Mesodermal cell (in vitro differentiated cells): ENCODE results near the gene CRYBG1.
"Not testable (repeated sequence)": the region's sequence is repeated elsewhere in the genome, so short reads cannot be mapped to it uniquely, and the experiment has no call there.

ENCODE experiments used
- H3K27ac ChIP-seq: 2 replicates; pipeline ENCODE4 v1.7.0; 2013; ENCODE audit warnings: mild to moderate bottlenecking, low read depth, low read length, moderate library complexity; ENCODE audit not compliant: severe bottlenecking
- H3K36me3 ChIP-seq: 2 replicates; pipeline ENCODE4 v1.7.1; 2013; ENCODE audit warnings: mild to moderate bottlenecking, low read length, moderate library complexity; ENCODE audit not compliant: control insufficient read depth, insufficient read depth
- H3K4me1 ChIP-seq: one replicate; pipeline ENCODE4 v1.7.1; 2013; ENCODE audit warnings: mild to moderate bottlenecking, low read length; ENCODE audit not compliant: insufficient read depth, control insufficient read depth, poor library complexity, severe bottlenecking
- H3K4me3 ChIP-seq: 2 replicates; pipeline ENCODE4 v1.7.0; 2013; ENCODE audit warnings: low read length, control low read depth, mild to moderate bottlenecking; ENCODE audit not compliant: insufficient read depth, poor library complexity, severe bottlenecking; ENCODE audit errors: extremely low read depth
- H3K9me3 ChIP-seq: 2 replicates; pipeline ENCODE4 v1.7.1; 2013; ENCODE audit warnings: mild to moderate bottlenecking, low read length, moderate library complexity; ENCODE audit not compliant: control insufficient read depth
- WGBS, 2 experiments: methylation state at CpG; one replicate each; pipeline ENCODE4 v1.1.5; 2013; ENCODE audit warnings: missing lambda C conversion rate in 2 of 2; ENCODE audit not compliant: insufficient coverage in 2 of 2; 5-methylcytosine and 5-hydroxymethylcytosine counted together

The CRYBG1 gene

DNA sequence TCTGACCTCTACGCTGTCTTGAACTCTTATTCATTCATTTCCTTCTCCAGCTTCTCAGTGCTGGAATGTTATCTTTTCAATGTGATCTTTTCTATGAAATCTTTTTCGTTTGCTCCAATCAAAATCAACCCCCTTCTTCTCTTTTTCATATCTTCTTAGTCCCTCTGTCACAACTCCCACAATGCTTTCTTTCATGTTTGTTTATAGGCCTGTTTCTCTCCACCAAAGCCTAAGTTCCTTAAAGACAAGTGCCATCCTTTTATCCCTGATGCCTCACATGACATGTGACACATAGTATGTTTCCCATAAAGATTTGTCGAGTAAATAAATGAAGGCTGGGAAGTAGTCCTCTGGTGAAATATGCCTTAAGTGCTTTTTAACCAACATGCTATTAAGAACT, 38.1 kb downstream of the CRYBG1 start:
- WGBS, 2 experiments = 86 to 100% methylated on average over 1 of the region's 3 CpGs
- H3K9me3 ChIP-seq = no peaks in the 10 kb centered on the region
- no peaks in the 10 kb centered on the region for H3K4me1 ChIP-seq
- no peaks in the 10 kb centered on the region for H3K36me3 ChIP-seq
- no peak overlapping the region for H3K4me3 ChIP-seq
- no peak overlapping the region for H3K27ac ChIP-seq

DNA sequence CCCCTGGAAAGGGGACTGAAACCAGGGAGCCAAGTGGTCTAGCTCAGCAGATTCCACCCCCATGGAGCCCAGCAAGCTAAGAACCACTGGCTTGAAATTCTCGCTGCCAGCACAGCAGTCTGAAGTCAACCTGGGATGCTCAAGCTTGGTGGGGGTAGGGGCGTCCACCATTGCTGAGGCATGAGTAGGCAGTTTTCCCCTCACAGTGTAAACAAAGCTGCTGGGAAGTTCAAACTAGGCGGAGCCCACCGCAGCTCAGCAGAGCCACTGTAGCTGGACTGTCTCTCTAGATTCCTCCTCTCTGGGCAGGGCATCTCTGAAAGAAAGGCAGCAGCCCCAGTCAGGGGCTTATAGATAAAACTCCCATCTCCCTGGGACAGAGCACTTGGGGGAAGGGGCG, 44.5 kb downstream of the CRYBG1 start:
- H3K36me3 ChIP-seq, H3K4me3 ChIP-seq, H3K4me1 ChIP-seq, H3K27ac ChIP-seq, H3K9me3 ChIP-seq: not testable (repeated sequence)
- WGBS, 2 experiments = 87 to 91% methylated on average over 2 to 4 of the region's 5 CpGs

DNA sequence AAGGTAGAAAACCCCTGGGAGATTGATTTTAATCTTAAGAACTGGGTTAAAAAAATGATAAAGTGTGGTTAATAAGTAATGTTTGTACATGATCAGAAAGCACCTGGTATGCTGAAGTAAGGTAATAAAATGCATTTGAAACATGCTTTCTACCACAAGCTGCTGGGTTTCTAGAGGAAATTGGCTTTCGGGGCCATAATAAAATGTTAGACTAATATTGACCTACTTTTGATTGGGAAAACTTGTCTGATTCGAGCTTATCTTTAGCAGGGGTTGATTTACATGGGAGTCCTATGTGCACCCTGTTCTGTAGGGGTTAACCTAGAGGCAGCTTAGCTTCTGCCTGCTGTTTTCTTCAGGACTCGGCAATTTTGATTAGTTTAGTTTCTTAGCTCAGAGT, 50.5 kb downstream of the CRYBG1 start:
- Histone ChIP-seq H3K36me3 (no peaks in the 10 kb centered on the region), H3K4me1 (no peaks in the 10 kb centered on the region), H3K27ac (no peak overlapping the region), H3K4me3 (no peak overlapping the region), H3K9me3 (no peaks in the 10 kb centered on the region)
- 86 to 100% methylated on average over 1 to 2 of the region's 3 CpGs for WGBS, 2 experiments

DNA sequence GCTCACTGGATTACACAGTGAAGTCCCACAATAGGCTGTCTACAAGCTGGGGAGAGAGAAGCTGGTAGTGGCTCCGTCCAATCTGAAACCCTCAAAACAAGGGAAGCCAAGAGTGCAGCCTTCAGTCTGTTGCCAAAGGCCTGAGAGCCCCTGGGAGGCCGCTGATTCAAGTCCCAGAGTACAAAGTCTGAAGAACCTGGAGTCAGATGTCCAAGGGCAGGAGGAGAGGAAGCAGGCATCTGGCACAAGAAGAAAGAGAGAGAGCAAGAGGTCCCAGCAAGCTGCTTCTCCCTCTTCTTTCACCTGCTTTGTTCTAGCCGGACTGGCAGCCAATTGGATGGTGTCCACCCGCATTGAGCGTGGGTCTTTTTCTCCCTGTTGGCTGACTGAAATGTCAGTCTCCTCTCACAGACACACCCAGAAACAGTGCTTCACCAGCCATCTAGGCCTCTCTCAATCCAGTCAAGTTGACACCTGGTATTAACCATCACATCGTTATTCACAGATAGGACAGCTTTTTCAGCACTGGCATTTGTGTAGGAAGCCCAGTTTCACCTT, 51.2 kb downstream of the CRYBG1 start:
- no peaks in the 10 kb centered on the region for H3K4me1 ChIP-seq
- no peaks in the 10 kb centered on the region for H3K9me3 ChIP-seq
- 87 to 88% methylated on average over 4 to 6 of the region's 6 CpGs for WGBS, 2 experiments
- no peaks in the 10 kb centered on the region for H3K36me3 ChIP-seq
- no peak overlapping the region for H3K27ac ChIP-seq
- no peak overlapping the region for H3K4me3 ChIP-seq

DNA sequence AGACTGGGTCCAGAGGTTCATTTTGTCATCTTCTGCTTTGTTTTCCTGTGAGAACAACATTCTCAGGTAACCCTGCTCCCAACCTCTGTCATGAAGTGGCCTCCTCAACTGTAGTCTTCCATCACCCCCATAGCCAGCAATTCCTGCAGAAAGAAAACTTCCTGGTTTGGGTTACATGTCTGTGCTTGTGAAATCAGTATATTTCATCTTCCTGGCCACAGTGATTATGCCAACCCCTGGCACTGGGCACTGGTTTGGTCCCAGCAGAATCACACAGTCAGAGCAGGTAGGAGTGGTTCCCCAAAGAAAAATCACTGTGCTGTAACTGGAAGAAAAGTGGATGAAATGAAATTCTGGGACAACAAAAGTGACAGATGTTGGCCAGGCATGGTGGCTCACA, 52.5 kb downstream of the CRYBG1 start:
- H3K4me3 ChIP-seq = no peak overlapping the region
- H3K27ac ChIP-seq = no peak overlapping the region
- no peaks in the 10 kb centered on the region for H3K36me3 ChIP-seq
- H3K9me3 ChIP-seq = no peaks in the 10 kb centered on the region
- no peaks in the 10 kb centered on the region for H3K4me1 ChIP-seq

DNA sequence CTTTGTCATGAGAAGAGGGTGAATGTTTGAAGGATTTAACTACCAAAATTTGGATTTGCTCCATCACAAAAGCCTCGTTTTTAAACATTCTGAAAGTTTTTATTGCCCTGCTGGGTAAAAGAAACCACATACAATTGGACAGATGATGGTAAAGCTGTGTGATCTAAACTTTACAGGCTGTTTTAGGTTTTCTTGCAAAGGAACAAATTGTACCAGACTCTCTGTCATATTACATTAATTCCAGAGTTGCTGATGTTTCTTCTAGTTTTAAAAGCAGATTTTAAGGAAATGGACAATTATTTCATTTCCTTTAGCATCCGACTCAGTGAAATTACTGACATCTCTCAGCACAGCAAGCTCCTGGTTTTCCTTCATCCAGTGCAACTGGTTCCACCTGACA, 53.2 kb downstream of the CRYBG1 start:
- no peaks in the 10 kb centered on the region for H3K4me1 ChIP-seq
- H3K9me3 ChIP-seq = no peaks in the 10 kb centered on the region
- H3K36me3 ChIP-seq = no peaks in the 10 kb centered on the region
- no peak overlapping the region for H3K4me3 ChIP-seq
- no peak overlapping the region for H3K27ac ChIP-seq
- WGBS, 2 experiments = 89% methylated on average over 1 of the region's 2 CpGs; no CpG with 5 or more reads in 1 of the 2 experiments

DNA sequence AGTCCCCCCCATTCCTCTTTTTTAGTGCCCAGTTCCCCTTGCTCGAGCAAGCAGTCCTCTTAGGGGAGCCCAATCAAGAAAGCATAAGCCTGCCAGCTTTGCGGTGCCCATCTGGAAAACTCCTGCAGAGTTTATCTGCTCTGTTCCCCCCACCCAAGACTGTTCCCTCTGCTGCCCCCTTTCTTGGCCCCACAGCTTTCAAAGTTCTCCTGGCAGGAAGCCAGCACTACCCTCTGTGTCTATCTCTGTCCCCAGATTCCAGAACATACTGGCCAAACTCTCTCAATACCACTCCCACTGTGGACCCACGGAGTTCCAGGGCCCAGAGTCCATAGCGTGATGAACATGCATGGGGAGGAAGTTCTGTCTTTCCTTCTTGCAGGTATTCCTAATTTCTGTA, 55.4 kb downstream of the CRYBG1 start:
- H3K27ac ChIP-seq = no peak overlapping the region
- no peaks in the 10 kb centered on the region for H3K4me1 ChIP-seq
- no peak overlapping the region for H3K4me3 ChIP-seq
- no peaks in the 10 kb centered on the region for H3K36me3 ChIP-seq
- H3K9me3 ChIP-seq = no peaks in the 10 kb centered on the region
- 83 to 95% methylated on average over 3 to 4 of the region's 4 CpGs for WGBS, 2 experiments

DNA sequence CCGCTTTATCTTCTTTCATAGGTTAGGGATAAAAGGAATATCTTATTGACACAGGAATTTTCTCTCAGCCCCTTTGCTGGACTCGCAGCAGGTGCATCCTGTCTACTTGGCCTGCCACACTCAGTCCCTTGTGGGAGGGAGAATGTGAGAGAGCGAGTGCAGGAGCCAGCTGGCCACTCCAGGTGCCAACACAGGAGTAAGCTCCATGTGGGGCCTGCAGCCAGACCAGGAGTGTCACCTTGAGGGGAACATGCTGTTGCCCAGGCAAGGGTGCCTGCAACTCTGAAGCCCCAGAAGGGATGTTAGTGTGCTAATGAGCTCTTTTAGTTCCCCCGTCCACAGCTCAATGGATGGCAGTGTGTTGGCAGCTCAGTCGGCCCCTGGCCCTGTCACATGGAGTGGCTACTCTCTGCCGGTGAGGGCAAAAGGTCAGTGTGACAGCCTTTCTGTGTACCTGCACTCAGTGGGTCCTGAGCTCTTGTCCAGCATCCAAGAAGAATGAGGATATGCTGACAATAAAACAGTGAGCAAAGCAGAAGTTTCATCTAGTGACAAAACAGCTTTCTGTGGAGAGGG, 57.1 kb downstream of the CRYBG1 start:
- H3K4me1 ChIP-seq = peaks cover 5% of the 10 kb centered on the region
- WGBS, 2 experiments = 84 to 90% methylated on average over 3 to 4 of the region's 6 CpGs
- H3K4me3 ChIP-seq = no peak overlapping the region
- H3K9me3 ChIP-seq = no peaks in the 10 kb centered on the region
- H3K27ac ChIP-seq = no peak overlapping the region
- no peaks in the 10 kb centered on the region for H3K36me3 ChIP-seq

DNA sequence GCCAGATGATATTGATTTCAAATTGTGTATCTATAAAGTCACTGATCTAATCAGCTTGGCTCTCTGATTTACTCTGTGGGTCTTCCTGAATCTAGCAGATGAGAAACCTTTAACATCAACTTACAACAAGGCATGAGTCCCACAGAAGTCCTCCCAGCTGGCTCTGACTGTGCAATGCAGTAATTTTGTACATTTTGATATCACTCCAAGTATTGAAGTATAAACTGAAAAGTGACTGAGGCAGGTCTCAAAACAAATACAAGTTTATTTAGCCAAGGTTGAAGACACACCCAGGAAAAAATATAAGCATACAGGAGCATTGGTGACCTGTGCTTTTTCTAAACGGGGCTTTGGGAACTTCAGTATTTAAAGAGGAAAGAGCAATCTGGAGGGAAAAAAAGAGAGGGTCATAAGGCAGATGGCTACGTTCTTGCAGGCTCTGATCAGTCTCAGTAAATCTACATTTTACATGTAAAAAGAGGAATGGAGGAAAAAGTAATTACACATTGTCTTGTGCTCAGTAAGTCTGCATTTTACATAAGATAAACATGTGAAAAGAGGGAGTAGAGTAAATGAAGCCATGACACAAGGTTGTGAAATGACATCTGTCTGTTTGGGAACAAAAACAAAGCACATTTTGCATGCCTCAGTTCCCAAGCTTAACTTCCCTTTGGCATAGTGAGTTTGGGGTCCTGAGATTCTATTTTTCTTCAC, 59.5 kb downstream of the CRYBG1 start:
- Histone ChIP-seq H3K4me1 (peaks cover 5% of the 10 kb centered on the region), H3K27ac (no peak overlapping the region), H3K36me3 (no peaks in the 10 kb centered on the region), H3K4me3 (no peak overlapping the region), H3K9me3 (no peaks in the 10 kb centered on the region)
- WGBS, 2 experiments = 61 to 63% methylated on average over 2 of the region's 2 CpGs

DNA sequence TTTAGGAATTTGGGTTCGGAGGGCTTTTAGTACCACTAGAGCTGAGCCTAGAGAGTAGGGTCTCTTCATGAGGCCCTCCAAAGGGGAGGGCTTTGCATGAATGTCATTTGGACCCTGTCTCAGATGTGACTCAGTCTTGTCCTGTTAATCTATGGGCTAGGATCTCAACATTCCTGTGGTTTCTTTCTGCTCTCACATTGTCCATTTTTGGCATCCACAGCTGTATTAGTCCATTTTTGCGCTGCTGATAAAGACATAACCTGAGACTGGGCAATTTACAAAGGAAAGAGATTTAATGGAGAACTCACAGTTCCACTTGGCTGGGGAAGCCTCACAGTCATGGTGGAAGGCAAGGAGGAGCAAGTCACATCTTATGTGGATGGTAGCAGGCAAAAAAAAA, 61.0 kb downstream of the CRYBG1 start:
- H3K36me3 ChIP-seq = no peaks in the 10 kb centered on the region
- WGBS, 2 experiments = 80 to 100% methylated on average over 2 of the region's 2 CpGs
- no peaks in the 10 kb centered on the region for H3K9me3 ChIP-seq
- no peak overlapping the region for H3K4me3 ChIP-seq
- H3K27ac ChIP-seq = no peak overlapping the region
- H3K4me1 ChIP-seq = peaks cover 5% of the 10 kb centered on the region

DNA sequence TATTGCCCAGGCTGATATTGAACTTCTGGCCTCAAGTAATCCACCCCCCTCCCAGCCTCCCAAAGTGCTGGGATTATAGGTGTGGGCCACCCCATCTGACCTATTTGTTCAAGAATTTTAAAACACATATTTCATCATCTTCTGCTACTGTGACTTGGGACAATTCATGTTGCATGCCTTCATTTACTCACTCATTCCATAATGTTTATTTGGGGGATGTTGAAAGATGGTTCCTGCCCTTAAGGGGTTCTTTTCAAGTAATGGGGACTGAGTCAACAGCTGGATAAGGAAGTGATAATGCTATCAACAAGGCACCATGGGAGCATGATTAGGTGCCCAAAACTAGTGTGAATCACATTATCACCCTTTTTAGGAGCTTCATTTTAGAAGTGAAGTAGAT, 62.0 kb downstream of the CRYBG1 start:
- Histone ChIP-seq H3K9me3 (no peaks in the 10 kb centered on the region), H3K4me1 (peaks cover 5% of the 10 kb centered on the region), H3K4me3 (no peak overlapping the region), H3K27ac (no peak overlapping the region), H3K36me3 (no peaks in the 10 kb centered on the region)
